Measurements from ENCODE around the gene OSGIN1.

OSGIN1 gene

DNA sequence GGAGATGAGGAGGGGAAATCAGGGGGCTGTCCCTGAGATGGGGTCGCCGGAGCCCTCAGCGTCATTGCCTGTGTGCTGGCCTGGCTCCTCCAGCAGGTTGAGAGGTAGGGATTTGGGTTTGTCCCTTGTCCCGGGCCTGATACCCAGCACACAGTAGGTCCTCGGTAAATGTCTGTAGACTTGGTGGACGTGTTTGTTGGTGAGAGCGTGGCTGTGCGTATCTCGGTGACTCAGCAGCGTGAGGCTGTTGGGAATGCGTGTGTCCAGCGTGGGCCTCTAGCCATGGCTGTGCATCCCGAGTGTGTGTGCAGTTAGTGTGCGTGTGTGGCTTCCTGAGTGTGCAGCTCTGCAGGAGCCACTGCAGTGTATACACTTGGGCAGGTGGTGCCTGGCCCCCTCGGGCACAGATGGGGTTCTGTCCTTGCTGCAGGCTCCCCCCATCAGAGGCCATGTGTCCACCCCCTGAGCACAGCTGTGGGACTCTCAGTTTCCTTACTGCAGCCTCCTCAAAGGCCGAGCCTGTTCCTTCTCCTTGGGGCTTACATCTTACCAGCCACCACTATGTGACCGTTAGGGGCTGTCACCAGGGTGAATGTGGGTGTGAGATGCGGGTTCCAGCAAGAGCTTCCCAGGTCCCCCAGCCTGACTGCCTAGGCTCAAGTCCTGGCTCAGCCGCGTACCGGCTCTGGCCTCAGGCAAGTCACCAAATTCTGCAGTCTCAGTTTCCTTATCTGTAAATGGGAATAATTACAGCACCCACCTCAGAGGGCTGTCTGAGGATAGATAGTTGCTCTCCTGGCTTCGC, 20.7 kb downstream of the OSGIN1 start:
- DNase-seq: no peak

GRCh38 chr16:83974475-83974874, 21.4 kb downstream of the OSGIN1 start:
- no peak for DNase-seq

- DNase-seq: no peak
These were observed 22.7 kb downstream of the OSGIN1 start for GRCh38 chr16:83975590-83976260.

DNA sequence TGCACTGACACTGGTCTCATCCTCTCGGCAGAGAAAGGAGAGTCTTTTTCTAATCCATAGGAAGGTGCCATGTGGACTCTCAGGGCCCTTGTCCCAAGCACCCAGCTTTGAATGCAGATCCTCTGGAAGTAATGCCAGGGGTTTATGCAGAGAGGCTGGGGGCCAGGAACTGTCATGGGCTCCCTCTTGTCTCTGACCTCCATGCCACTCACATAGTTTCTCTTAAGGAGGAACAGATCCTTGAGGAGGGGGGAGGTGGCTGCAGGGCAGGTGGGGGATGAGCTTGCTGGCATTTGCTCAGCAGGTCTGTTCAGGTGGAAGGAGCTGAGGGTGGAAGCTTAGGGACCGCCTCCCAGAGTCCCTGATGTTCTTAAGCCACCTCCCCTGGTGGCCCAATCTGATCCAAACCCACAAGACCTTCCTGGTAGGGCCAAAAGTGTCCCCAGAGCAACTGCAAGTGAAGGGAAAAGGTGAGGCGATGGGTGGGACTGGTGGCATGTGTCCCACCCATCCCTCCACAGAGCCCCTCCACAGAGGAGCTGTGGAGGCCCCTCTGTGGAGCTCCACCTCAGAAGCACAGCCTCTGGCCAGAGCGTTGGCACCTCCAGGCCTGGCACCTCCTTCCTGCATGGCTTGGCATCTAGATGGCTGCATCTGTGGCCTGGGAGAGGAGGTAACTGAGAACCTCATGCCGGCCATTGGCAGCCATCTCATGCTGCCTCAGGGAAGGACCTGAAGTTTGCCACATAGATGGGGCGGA, 24.2 kb downstream of the OSGIN1 start:
- no peak for DNase-seq

GRCh38 chr16:83978401-83978904, 25.4 kb downstream of the OSGIN1 start:
- no peak for DNase-seq

- DNase-seq: no peak
These were observed 26.4 kb downstream of the OSGIN1 start for GRCh38 chr16:83979441-83979840.

DNA sequence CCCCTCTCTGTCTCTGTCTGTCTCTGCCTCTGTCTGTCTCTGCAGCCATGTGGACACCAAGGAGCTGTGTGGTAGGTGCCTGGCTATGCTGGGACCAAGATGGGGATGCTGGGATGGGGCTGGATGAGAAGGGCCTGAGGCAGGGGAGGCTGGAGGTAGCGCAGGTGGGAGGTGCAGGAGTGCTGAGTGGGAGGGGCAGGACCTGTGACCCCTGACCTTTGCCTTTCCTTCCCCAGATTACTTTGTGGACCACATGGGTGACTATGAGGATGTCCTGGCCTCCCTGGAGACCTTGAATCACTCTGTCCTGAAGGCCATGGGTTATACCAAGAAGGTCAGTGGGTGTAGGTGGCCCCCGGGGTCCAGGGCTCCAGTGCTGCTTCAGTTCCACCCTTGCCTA, 27.8 kb downstream of the OSGIN1 start:
- DNase-seq: no peak

- DNase-seq: no peak
These were observed 28.8 kb downstream of the OSGIN1 start for GRCh38 chr16:83981799-83982198.

GRCh38 chr16:83983491-83983890, 30.5 kb downstream of the OSGIN1 start:
- DNase-seq: no peak

- no peak for DNase-seq
These were observed 36.3 kb downstream of the OSGIN1 start for GRCh38 chr16:83989300-83989699.

GRCh38 chr16:83990492-83990891, 37.5 kb downstream of the OSGIN1 start:
- DNase-seq: no peak

GRCh38 chr16:83992624-83993023, 39.6 kb downstream of the OSGIN1 start:
- no peak for DNase-seq

DNA sequence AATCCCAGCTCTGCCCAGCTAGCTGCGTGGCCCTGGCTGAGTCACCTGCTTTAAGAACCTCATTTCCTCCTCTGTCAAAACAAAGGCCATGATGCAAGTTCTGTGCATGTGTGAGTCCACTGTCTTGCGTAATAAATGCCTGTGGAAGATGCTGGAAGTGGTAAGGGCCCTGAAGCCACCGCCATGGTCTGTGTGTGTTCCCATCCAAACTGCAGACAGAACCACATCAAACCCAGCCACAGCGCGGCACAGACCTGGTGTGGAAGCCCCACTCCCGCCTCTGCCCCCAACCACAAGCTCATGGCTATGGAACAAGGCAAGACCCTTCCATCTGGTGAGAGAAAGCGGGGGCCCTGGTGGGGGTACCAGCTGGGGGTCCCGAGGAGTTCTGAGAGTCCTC, 41.0 kb downstream of the OSGIN1 start:
- no peak for DNase-seq

- DNase-seq: no peak
These were observed 41.7 kb downstream of the OSGIN1 start for GRCh38 chr16:83994703-83995102.

GRCh38 chr16:83995754-83996153, 42.7 kb downstream of the OSGIN1 start:
- DNase-seq: no peak

DNA sequence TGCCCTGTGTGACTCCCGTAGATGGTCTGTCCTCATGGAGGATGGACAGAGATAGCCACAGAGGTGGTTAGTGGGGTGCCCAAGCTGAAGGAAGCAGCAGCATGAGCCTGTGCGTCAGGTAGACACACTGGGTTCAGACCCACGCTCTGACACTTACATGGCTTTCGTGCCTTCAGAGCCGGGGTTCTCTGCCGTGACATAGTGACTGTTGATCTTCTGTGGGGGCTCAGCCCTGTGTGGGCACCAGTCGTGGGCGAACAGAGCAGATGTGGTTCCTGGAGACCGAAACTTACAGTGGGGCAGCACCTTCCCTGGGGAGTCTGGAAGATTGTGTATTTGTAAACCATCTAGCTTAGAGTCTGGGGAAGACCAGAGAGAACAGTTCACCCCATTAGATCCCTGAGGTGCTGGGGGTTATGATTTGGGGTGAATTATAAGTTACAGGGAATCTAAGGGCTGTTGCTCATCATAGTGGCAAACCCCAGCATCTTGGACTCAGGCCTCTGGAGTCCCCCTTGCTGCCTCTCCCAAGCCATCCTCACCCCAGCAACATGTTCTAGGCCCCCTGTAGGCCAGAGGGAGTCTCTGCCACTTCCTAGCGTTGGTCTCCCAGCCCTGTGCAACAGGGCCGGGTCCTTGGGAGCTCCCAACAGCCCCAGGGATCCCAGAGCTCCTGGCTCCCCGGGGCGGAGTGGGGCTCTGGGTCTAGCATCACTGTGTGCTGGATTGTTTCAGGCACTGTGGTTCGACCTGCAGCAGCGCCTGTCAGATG, 43.6 kb downstream of the OSGIN1 start:
- DNase-seq: no peak

DNA sequence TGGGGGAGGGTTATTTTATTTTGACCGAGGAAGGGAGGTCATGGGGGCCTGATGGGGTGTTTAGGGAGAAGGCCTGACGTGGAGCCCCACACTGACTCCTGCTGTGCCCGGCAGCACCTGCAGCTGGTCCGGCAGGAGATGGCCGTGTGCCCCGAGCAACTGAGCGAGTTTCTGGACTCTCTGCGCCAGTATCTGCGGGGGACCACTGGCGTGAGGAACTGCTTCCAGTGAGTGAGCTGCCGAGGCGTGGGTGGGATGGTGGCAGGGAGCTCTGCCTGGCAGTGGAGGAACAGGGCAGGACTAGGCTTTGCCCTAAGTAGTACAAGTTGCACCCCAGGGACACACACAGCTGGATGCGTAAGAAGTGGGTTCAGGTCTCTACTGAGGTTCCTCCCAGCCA, 45.1 kb downstream of the OSGIN1 start:
- no peak for DNase-seq

DNA sequence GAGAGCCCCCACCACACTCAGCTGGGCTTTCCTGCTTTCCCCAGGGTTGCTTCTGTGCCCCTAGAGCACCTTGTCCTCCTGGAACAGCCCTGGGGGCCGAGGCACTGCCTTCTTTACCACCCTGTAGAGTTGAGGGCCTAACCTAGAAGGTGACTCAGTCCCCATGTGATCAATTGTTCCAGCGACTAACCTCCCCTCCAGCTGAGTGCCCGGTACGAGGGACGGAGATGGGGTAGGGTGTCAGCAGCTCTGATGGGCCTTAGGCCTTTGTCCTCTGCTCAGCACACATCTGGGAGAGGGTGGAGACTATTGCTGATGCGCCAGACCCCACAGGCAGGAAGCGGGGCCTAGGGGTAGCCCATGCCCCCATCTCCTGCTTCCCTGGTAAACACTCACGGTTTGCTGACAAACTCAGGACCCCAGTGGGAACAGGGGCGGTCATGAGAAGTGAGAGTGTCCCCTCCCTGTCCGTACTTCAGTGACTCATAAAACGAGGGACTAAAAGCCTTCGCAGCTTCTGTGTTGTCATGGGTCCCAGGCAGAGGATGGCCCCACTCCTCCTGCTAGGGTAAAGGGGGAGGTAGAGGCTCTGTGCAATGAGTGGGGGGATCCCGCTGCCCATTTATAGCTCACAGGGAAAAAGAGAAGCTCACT, 48.1 kb downstream of the OSGIN1 start:
- no peak for DNase-seq

GRCh38 chr16:84001726-84002125, 48.7 kb downstream of the OSGIN1 start:
- DNase-seq: no peak

DNA sequence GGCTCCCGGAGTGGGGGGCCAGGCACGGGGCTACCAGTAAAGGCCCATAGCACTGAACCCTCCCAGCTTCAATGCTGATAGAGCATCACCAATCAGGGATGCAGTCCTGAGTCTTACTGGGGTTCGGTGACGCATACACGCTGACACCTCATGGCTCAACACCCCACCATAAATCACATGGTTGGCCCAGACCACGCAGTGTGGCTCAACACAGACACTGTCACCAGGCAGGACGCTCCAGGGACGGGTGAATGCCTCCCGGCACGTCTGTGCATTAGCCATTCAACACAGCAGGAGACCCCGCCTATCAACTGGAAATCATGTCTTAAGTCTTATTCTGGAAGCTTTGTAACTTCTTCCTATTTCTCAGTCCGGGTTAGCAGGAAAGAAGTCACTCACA, 50.0 kb downstream of the OSGIN1 start:
- no peak for DNase-seq

DNA sequence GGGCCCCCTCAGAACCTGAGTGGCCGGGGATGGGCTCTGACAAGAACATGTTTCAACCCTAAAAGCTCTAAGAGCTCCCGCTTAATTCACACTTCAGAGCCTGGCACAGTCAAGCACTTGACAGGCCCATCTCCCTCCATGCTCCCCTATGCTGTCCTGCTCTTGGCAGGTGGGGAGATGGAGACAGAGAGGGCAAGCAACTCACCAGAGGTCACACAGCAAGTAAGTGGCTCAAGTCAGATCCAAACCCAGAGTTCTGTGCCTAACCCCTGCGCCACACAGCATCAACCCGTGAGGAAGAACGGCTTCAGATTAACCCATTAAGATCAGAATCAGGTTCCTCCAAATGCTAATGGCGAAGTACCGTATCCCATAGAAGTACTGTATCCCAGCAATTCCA, 51.4 kb downstream of the OSGIN1 start:
- DNase-seq: no peak

GRCh38 chr16:84005391-84005790, 52.4 kb downstream of the OSGIN1 start:
- DNase-seq: no peak
